Spleen (tissue), 7 donors: Measurements from ENCODE around the gene KCNQ1.

Experiments used
- POLR2A ChIP-seq, 3 donors: fragments of 450-650 bp; IDR thresholded peaks; one replicate each; pipeline ENCODE4 v1.5.1; 2017; ENCODE audit warnings: antibody characterized with exemption in 3 of 3, mild to moderate bottlenecking in 1 of 3
- TF ChIP-seq, protein P1 (sequence below), 11 experiments: fragments of 200-600 bp in 7 of 11; fragments of 450-650 bp in 4 of 11; sonication (generic) in 4 of 11; IDR thresholded peaks in 8 of 11; conservative IDR thresholded peaks in 3 of 11; 1 replicate in 7 of 11; 2 replicates in 4 of 11; pipeline versions ENCODE4 v1.4.0 to v1.8.0; 2016 to 2021; ENCODE audit warnings: antibody characterized with exemption in 11 of 11, inconsistent platforms in 4 of 11, mild to moderate bottlenecking in 1 of 11
- donor health status: DM: no; HTN: no; CAD: no; lungs with moderate emphysema.
- donor health status: DM: no; HTN: no; CAD: no.
- donor health status: DM: no; HTN: no; CAD: no.

DNA sequence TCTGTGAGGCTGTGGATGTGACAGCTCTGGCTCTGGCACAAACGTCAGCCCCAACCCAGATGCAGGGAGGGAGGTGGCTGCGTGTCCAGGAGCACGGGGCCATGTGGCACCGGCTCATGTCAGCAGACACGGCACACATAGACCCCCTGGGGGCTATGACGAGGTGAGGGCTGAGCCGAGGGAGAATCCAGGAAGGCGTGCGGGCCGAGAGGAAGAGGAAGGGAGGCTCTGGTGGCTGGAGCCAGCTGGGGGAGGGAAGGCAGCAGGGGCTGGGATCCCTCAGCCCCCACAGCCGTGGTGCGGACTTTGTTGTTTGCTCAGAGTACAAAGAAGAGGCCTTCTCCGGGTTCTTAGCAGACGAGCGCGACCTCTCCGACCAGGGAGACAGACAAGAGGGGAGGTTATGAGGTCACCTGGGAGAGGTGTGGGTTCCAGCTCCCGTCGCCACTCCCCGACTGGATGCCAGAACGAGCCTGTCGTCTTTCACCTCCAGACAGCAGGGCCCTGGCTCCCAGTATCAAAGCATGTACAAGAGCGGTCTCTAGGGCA lies 394.7 kb downstream of the KCNQ1 start:
- no peak for TF ChIP-seq POLR2A (IDR thresholded peaks at IDR 0.05)
- TF ChIP-seq, protein P1, sequence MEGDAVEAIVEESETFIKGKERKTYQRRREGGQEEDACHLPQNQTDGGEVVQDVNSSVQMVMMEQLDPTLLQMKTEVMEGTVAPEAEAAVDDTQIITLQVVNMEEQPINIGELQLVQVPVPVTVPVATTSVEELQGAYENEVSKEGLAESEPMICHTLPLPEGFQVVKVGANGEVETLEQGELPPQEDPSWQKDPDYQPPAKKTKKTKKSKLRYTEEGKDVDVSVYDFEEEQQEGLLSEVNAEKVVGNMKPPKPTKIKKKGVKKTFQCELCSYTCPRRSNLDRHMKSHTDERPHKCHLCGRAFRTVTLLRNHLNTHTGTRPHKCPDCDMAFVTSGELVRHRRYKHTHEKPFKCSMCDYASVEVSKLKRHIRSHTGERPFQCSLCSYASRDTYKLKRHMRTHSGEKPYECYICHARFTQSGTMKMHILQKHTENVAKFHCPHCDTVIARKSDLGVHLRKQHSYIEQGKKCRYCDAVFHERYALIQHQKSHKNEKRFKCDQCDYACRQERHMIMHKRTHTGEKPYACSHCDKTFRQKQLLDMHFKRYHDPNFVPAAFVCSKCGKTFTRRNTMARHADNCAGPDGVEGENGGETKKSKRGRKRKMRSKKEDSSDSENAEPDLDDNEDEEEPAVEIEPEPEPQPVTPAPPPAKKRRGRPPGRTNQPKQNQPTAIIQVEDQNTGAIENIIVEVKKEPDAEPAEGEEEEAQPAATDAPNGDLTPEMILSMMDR (IDR thresholded peaks at IDR 0.05 in 8 of 11, conservative IDR thresholded peaks at IDR 0.05 in 3 of 11), result no peak
